HG02759 (cell line): Measurements from ENCODE around the gene KCTD11.

Experiments
- ATAC-seq: cut with Tn5 transposase; IDR thresholded peaks from one replicate; pipeline ENCODE4 v1.9.1; 2021; ENCODE audit warnings: mild to moderate bottlenecking, moderate library complexity; ENCODE audit not compliant: unreplicated experiment

The KCTD11 gene

GRCh38 chr17:7351665-7352502, at the start of gene KCTD11:
TSS of gene KCTD11 (plus strand) at chr17:7352162.
- peak; percentile 67 for ATAC-seq

GRCh38 chr17:7304179-7304578, 47.8 kb upstream of the KCTD11 start:
- ATAC-seq: no peak

- peak; percentile 77 for ATAC-seq
Measured at GRCh38 chr17:7306911-7307685, 44.9 kb upstream of the KCTD11 start, which contains the start of gene EIF5A. TSS of gene EIF5A (plus strand) at chr17:7307628. CDS start at chr17:7309636, 2,008 bp downstream.

GRCh38 chr17:7307686-7308624, 44.0 kb upstream of the KCTD11 start:
- no peak for ATAC-seq

- no peak for ATAC-seq
Measured at GRCh38 chr17:7308625-7309433, 43.1 kb upstream of the KCTD11 start.

GRCh38 chr17:7309628-7310027, 42.3 kb upstream of the KCTD11 start:
- ATAC-seq: no peak

- ATAC-seq: no peak
Measured at GRCh38 chr17:7311110-7311705, 40.8 kb upstream of the KCTD11 start.

GRCh38 chr17:7312432-7313087, 39.4 kb upstream of the KCTD11 start:
- ATAC-seq: no peak

GRCh38 chr17:7313088-7313889, 38.7 kb upstream of the KCTD11 start:
- no peak for ATAC-seq

- no peak for ATAC-seq
Measured at GRCh38 chr17:7313890-7314718, 37.9 kb upstream of the KCTD11 start.

GRCh38 chr17:7314719-7315569, 37.0 kb upstream of the KCTD11 start, which contains the start of gene GPS2:
TSS of gene GPS2 (minus strand) at chr17:7315360. CDS start at chr17:7315052, 308 bp downstream.
- ATAC-seq: peak; percentile 86

- ATAC-seq: no peak
Measured at GRCh38 chr17:7315570-7316235, 36.3 kb upstream of the KCTD11 start.

- ATAC-seq: no peak
Measured at GRCh38 chr17:7317161-7317803, 34.7 kb upstream of the KCTD11 start.

GRCh38 chr17:7318121-7318860, 33.7 kb upstream of the KCTD11 start:
- no peak for ATAC-seq

GRCh38 chr17:7321466-7321865, 30.5 kb upstream of the KCTD11 start:
- no peak for ATAC-seq
